B cell (primary cell): ENCODE results near the gene GSTM3.

ENCODE experiments used
- EZH2 ChIP-seq: IDR thresholded peaks from 2 replicates; pipeline ENCODE4 v1.6.1; 2012; ENCODE audit warnings: borderline replicate concordance, low read depth, mild to moderate bottlenecking, moderate library complexity, low read length; ENCODE audit not compliant: insufficient read depth, poor library complexity, severe bottlenecking
- TF ChIP-seq, protein P1 (sequence below): fragments of 200-600 bp; IDR thresholded peaks from one replicate; pipeline ENCODE4 v1.8.0; 2022; ENCODE audit warnings: antibody characterized with exemption, mild to moderate bottlenecking

DNA sequence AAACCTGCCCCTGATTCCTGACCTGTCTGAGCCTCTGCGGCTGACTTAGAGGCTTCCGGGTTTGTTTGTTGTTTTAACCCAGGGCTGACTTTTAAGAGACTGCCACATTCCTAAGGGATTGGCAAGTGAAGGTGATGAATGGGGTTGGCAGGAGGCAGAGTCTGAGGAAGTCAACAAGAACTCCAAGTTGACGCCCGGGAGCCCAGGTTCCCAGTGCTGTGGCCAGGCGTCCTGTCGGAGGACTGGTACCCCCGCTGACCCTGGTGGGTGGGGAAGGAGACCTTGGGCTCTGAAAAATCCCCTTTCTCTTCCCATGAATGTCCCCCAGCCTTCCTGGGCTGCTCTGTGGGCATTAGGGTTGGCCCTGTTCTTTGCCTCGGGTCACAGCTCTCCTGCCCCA lies 42.6 kb upstream of the GSTM3 start:
- TF ChIP-seq, protein P1, sequence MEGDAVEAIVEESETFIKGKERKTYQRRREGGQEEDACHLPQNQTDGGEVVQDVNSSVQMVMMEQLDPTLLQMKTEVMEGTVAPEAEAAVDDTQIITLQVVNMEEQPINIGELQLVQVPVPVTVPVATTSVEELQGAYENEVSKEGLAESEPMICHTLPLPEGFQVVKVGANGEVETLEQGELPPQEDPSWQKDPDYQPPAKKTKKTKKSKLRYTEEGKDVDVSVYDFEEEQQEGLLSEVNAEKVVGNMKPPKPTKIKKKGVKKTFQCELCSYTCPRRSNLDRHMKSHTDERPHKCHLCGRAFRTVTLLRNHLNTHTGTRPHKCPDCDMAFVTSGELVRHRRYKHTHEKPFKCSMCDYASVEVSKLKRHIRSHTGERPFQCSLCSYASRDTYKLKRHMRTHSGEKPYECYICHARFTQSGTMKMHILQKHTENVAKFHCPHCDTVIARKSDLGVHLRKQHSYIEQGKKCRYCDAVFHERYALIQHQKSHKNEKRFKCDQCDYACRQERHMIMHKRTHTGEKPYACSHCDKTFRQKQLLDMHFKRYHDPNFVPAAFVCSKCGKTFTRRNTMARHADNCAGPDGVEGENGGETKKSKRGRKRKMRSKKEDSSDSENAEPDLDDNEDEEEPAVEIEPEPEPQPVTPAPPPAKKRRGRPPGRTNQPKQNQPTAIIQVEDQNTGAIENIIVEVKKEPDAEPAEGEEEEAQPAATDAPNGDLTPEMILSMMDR: no peak
- no peak for TF ChIP-seq EZH2
